HG03025 (cell line): Measurements from ENCODE around the gene CDH20.

Experiments used
- ATAC-seq: cut with Tn5 transposase; IDR thresholded peaks from one replicate; pipeline ENCODE4 v1.9.1; 2021; ENCODE audit warnings: mild to moderate bottlenecking, moderate library complexity; ENCODE audit not compliant: unreplicated experiment, low FRiP score

The CDH20 gene

GRCh38 chr18:61569176-61569892 is 236.1 kb downstream of the CDH20 start:
- no peak for ATAC-seq

GRCh38 chr18:61570070-61570469 is 236.8 kb downstream of the CDH20 start:
- ATAC-seq: no peak

GRCh38 chr18:61572084-61572655 is 238.9 kb downstream of the CDH20 start:
- ATAC-seq: no peak

GRCh38 chr18:61572871-61573270 is 239.6 kb downstream of the CDH20 start:
- ATAC-seq: no peak

GRCh38 chr18:61574665-61575064 is 241.4 kb downstream of the CDH20 start:
- ATAC-seq: no peak

- no peak for ATAC-seq
Observed at GRCh38 chr18:61575419-61575818, 242.2 kb downstream of the CDH20 start.

- ATAC-seq: no peak
Observed at GRCh38 chr18:61578846-61579245, 245.6 kb downstream of the CDH20 start.

- no peak for ATAC-seq
Observed at GRCh38 chr18:61579581-61579980, 246.4 kb downstream of the CDH20 start.

- ATAC-seq: no peak
Observed at GRCh38 chr18:61580046-61580445, 246.8 kb downstream of the CDH20 start.

GRCh38 chr18:61581578-61582201 is 248.5 kb downstream of the CDH20 start:
- peak; percentile 88 for ATAC-seq

- no peak for ATAC-seq
Observed at GRCh38 chr18:61582202-61582710, 249.0 kb downstream of the CDH20 start.

GRCh38 chr18:61583548-61583947 is 250.3 kb downstream of the CDH20 start:
- no peak for ATAC-seq

- no peak for ATAC-seq
Observed at GRCh38 chr18:61587865-61588264, 254.6 kb downstream of the CDH20 start.

- no peak for ATAC-seq
Observed at GRCh38 chr18:61589053-61589723, 256.0 kb downstream of the CDH20 start.

GRCh38 chr18:61589724-61590065 is 256.5 kb downstream of the CDH20 start:
- ATAC-seq: no peak

GRCh38 chr18:61591253-61591652 is 258.0 kb downstream of the CDH20 start:
- ATAC-seq: no peak

- no peak for ATAC-seq
Observed at GRCh38 chr18:61595615-61596251, 262.5 kb downstream of the CDH20 start.

GRCh38 chr18:61596296-61596695 is 263.1 kb downstream of the CDH20 start:
- ATAC-seq: no peak

GRCh38 chr18:61597316-61597715 is 264.1 kb downstream of the CDH20 start:
- ATAC-seq: no peak

- ATAC-seq: no peak
Observed at GRCh38 chr18:61600422-61600821, 267.2 kb downstream of the CDH20 start.

- ATAC-seq: no peak
Observed at GRCh38 chr18:61602836-61603235, 269.6 kb downstream of the CDH20 start.
